Left ventricle myocardium inferior (tissue), 1 donor: ENCODE data around the gene SUSD4. TPM values are rescaled to one million over a fixed set of nuclear protein-coding genes. Genes with fewer than 3 reads are reported as not detected.
A peak's percentile ranks its signal among the peaks of the same experiment; 100 is the strongest.

ENCODE experiments used
- DNase-seq: peaks from one replicate; pipeline ENCODE4 v3.0.0-alpha.2; 2020
- H3K27ac ChIP-seq: fragments of 200-600 bp; replicated peaks from 2 replicates; pipeline ENCODE4 v1.8.0; 2021
- H3K27me3 ChIP-seq: fragments of 200-600 bp; 2 replicates; pipeline ENCODE4 v1.8.0; 2021; ENCODE audit warnings: low read depth
- H3K36me3 ChIP-seq: fragments of 200-600 bp; 2 replicates; pipeline ENCODE4 v1.8.0; 2021
- H3K4me1 ChIP-seq: fragments of 200-600 bp; 2 replicates; pipeline ENCODE4 v1.8.0; 2021
- H3K4me3 ChIP-seq: fragments of 200-600 bp; 2 replicates; pipeline ENCODE4 v1.8.0; 2021; ENCODE audit warnings: mild to moderate bottlenecking, moderate library complexity
- H3K9me3 ChIP-seq: fragments of 200-600 bp; replicated peaks from 2 replicates; pipeline ENCODE4 v1.8.0; 2021
- CTCF ChIP-seq: fragments of 200-600 bp; IDR thresholded peaks from 2 replicates; pipeline ENCODE4 v1.8.0; 2021; ENCODE audit warnings: antibody characterized with exemption, mild to moderate bottlenecking, borderline replicate concordance
- intact Hi-C: fragments of 100-400 bp; cut with micrococcal nuclease; formaldehyde crosslinking; loops from one replicate; pipeline ENCODE4 v1.11.0; 2022
- total RNA-seq: library from RNA; stranded (reverse); fragmentation: NEBNext Ultra II Directional; extraction: Animal tissue kit (Norgen Biotek cat#: 25700); gene quantifications from one replicate; pipeline ENCODE4 v1.2.1, GENCODE V29; 2021
- donor health status: DM: no; HTN: yes; CAD: no; lungs with severe emphysema.

Gene SUSD4
- total RNA-seq, 1 donor from 2014 or later: 2.5 TPM

GRCh38 chr1:223341121-223341520 lies 22.9 kb downstream of the SUSD4 start:
- Histone ChIP-seq H3K9me3 (no peaks in the 10 kb centered on the region), H3K4me1 (peaks cover 71% of the 10 kb centered on the region), H3K27me3 (no peaks in the 10 kb centered on the region), H3K36me3 (no peaks in the 10 kb centered on the region), H3K27ac (peak overlapping the region; percentile 84), H3K4me3 (no peak overlapping the region)
- TF ChIP-seq CTCF: no peak
- intact Hi-C loops: no loop called here
- peak; percentile 61 for DNase-seq

DNA sequence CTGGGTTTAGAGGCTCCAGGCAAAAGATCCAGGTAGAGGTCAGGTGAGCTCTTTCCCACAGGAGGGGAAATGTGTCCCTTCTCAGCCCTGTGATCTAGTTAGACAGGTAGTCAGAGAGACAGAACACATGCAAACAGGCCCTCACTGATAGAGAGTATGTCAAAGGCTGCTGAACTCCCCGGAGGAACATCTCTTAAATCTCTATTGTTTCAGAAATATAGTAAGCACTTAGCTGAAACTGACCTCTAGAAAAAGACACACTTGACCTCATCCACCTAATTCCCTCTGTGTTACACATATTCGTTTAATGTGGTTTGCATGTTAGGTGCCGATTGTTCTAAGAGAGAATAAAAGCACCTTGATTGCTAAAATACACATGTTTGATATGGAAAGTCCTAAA lies 23.3 kb downstream of the SUSD4 start:
- H3K4me3 ChIP-seq: no peak overlapping the region
- intact Hi-C loops: no loop called here
- no peaks in the 10 kb centered on the region for H3K36me3 ChIP-seq
- peaks cover 71% of the 10 kb centered on the region for H3K4me1 ChIP-seq
- no peaks in the 10 kb centered on the region for H3K27me3 ChIP-seq
- no peak for TF ChIP-seq CTCF
- peak overlapping the region; percentile 84 for H3K27ac ChIP-seq
- no peak for DNase-seq
- H3K9me3 ChIP-seq: no peaks in the 10 kb centered on the region

- Histone ChIP-seq H3K4me1 (peaks cover 71% of the 10 kb centered on the region), H3K27ac (no peak overlapping the region), H3K36me3 (no peaks in the 10 kb centered on the region), H3K9me3 (no peaks in the 10 kb centered on the region), H3K27me3 (no peaks in the 10 kb centered on the region), H3K4me3 (no peak overlapping the region)
- DNase-seq: no peak
- TF ChIP-seq CTCF: no peak
- intact Hi-C loops: no loop called here
Observed at GRCh38 chr1:223339861-223340260, 24.1 kb downstream of the SUSD4 start.

GRCh38 chr1:223338811-223339746 lies 24.9 kb downstream of the SUSD4 start:
- Histone ChIP-seq H3K4me3 (no peak overlapping the region), H3K9me3 (no peaks in the 10 kb centered on the region), H3K36me3 (no peaks in the 10 kb centered on the region), H3K27me3 (no peaks in the 10 kb centered on the region), H3K27ac (peak overlapping the region; percentile 9), H3K4me1 (peaks cover 64% of the 10 kb centered on the region)
- no peak for TF ChIP-seq CTCF
- DNase-seq: no peak
- intact Hi-C loops: no loop called here

DNA sequence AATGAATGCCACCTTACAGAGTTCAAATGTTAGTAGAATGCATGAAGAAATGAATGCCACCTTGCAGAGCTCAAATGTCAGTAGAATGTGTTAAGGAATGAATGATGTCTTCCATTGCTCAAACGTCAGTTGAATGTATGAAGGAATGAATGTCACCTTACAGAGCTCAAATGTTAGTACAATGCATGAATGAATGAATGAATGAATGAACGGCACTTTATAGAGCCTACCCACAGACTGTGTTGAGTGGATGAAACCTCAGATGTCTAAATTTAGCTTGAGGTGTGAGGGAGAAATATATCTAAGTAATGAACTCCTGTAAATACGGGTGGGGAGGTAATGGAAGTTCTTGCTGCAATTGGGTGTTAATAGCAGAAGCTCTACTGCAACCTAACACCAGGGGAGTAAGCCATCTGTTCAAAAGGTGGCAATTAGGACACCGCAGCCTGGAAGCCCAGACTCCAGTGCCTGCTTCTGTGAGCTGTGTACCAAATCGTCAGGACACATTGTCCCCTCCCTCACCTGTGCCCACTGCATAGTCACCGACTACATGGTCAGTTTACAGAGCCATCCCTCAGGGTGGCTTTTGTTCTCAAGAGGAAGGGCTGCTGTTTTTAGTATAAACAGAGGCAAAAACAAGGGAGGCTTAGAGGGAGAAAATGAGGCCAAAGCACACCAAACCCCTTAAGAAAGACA lies 26.7 kb downstream of the SUSD4 start:
- H3K9me3 ChIP-seq: no peaks in the 10 kb centered on the region
- DNase-seq: no peak
- no peaks in the 10 kb centered on the region for H3K36me3 ChIP-seq
- H3K4me3 ChIP-seq: no peak overlapping the region
- H3K27me3 ChIP-seq: no peaks in the 10 kb centered on the region
- TF ChIP-seq CTCF: no peak
- peaks cover 48% of the 10 kb centered on the region for H3K4me1 ChIP-seq
- no peak overlapping the region for H3K27ac ChIP-seq
- intact Hi-C loops: no loop called here
